Measurements from ENCODE around the gene MT1A.

MT1A gene

DNA sequence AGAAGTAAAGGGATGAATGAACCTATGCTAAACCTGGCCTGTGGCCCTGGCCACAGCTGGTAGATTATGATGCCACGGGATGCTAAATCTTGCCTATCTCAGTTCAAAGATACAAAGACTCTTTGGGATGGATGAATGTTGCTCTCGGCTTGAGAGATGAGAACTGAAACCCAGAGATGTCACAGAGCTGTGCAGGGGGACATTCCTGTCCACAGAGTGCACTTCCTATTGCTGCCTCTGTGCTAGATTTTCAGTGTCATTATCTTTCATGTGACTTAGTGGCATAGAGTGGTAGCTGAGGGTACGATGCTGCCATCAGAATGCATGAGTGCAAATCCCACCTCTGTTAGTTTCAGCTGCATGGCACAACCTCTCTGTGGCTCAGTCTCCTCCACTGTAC lies 8.3 kb upstream of the MT1A start:
- TF ChIP-seq MYC (IDR thresholded peaks at IDR 0.05; ENCODE audit: low read depth, low read length), result no peak
- TF ChIP-seq, protein P1, sequence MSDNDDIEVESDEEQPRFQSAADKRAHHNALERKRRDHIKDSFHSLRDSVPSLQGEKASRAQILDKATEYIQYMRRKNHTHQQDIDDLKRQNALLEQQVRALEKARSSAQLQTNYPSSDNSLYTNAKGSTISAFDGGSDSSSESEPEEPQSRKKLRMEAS (IDR thresholded peaks at IDR 0.05; ENCODE audit: low read depth, low read length), result no peak
- TF ChIP-seq, protein P2, sequence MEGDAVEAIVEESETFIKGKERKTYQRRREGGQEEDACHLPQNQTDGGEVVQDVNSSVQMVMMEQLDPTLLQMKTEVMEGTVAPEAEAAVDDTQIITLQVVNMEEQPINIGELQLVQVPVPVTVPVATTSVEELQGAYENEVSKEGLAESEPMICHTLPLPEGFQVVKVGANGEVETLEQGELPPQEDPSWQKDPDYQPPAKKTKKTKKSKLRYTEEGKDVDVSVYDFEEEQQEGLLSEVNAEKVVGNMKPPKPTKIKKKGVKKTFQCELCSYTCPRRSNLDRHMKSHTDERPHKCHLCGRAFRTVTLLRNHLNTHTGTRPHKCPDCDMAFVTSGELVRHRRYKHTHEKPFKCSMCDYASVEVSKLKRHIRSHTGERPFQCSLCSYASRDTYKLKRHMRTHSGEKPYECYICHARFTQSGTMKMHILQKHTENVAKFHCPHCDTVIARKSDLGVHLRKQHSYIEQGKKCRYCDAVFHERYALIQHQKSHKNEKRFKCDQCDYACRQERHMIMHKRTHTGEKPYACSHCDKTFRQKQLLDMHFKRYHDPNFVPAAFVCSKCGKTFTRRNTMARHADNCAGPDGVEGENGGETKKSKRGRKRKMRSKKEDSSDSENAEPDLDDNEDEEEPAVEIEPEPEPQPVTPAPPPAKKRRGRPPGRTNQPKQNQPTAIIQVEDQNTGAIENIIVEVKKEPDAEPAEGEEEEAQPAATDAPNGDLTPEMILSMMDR (IDR thresholded peaks at IDR 0.05; ENCODE audit: low read depth, low read length), result no peak
- TF ChIP-seq POLR2A (IDR thresholded peaks at IDR 0.05; ENCODE audit: extremely low read depth, insufficient read length), result no peak
- DNase-seq (ENCODE audit: low read depth), result no peak
- no peak overlapping the region for H3K4me3 ChIP-seq (ENCODE audit: low read depth, low read length)

DNA sequence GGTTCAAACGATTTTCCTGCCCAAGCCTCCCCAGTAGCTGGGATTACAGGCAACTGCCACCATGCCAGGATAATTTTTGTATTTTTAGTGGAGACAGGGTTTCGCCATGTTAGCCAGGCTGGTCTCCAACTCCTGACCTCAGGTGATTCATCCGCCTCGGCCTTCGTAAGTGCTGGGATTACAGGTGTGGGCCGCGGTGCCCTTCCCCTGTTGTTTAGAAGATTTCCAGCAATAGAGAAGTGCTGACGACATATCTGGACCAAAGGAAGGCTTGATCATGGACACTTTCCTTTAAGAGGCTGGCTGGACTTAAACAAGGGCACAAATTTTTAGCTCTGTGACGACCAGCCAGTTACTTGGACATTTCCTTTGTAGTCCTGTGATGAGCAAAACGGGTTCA lies 7.3 kb upstream of the MT1A start:
- no peak overlapping the region for H3K4me3 ChIP-seq (ENCODE audit: low read depth, low read length)
- TF ChIP-seq, protein P1 (IDR thresholded peaks at IDR 0.05; ENCODE audit: low read depth, low read length), result no peak
- no peak for TF ChIP-seq MYC (IDR thresholded peaks at IDR 0.05; ENCODE audit: low read depth, low read length)
- TF ChIP-seq, protein P2 (IDR thresholded peaks at IDR 0.05; ENCODE audit: low read depth, low read length), result no peak
- TF ChIP-seq POLR2A (IDR thresholded peaks at IDR 0.05; ENCODE audit: extremely low read depth, insufficient read length), result no peak
- DNase-seq (ENCODE audit: low read depth), result no peak

DNA sequence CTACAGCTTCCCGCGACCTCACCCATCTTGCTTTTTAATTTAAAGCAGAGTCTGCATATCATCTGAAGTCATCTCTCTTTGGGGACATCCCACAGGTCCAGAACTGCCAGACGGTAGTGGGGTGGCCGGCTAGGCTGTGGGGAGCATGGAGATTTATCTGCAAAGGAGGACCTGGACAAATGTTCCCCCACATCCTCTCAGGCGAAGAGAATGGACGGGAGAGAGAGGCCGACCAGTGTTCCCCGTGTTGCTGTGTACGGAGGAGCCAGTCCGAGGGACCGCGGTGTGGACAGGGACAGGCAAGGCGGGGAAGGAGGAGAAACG lies 6.7 kb upstream of the MT1A start:
- DNase-seq (ENCODE audit: low read depth), result no peak
- TF ChIP-seq, protein P2 (IDR thresholded peaks at IDR 0.05; ENCODE audit: low read depth, low read length), result no peak
- TF ChIP-seq, protein P1 (IDR thresholded peaks at IDR 0.05; ENCODE audit: low read depth, low read length), result no peak
- TF ChIP-seq POLR2A (IDR thresholded peaks at IDR 0.05; ENCODE audit: extremely low read depth, insufficient read length) (no peak), MYC (IDR thresholded peaks at IDR 0.05; ENCODE audit: low read depth, low read length) (no peak)

DNA sequence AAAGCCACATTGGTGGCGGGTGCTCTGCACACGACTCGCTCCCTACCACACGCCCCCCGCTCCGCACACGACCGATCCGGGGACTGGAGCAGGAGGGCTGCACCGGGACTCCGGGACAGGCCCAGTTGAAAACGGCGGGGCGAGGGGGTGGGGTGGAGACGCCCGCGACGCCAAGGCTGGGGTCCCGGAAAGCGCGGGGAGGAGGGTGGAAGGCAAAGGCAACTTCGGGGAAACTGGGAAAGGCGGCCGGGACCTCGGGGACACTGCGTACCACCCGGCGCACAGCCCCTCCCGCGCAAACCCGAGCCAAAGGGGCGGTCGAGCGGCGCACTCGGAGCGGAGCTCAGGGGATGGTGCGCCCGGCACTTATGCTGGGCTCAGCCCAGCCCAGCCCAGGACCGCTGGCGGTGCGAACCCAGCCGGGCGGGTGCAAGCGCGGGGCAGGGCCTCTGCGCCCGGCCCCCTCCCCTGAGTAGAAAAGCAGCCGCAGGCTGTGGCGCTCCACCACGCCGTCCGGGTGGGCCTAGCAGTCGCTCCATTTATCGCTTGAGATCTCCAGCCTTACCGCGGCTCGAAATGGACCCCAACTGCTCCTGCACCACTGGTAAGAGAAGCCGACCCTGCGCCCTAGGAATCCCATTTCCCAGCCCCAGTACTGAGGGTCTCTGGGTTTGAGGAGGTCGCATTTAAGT lies 6.2 kb upstream of the MT1A start, which contains the start of gene MT1M:
MT1M (plus strand) TSS at position 504 of the 692 bp plus-strand sequence; CDS start at position 577, 73 bp downstream.
- H3K4me3 ChIP-seq (ENCODE audit: low read depth, low read length), result no peak within 1 kb of the TSS
- TF ChIP-seq, protein P1 (IDR thresholded peaks at IDR 0.05; ENCODE audit: low read depth, low read length), result no peak
- TF ChIP-seq POLR2A (IDR thresholded peaks at IDR 0.05; ENCODE audit: extremely low read depth, insufficient read length) (no peak), MYC (IDR thresholded peaks at IDR 0.05; ENCODE audit: low read depth, low read length) (no peak)
- TF ChIP-seq, protein P2 (IDR thresholded peaks at IDR 0.05; ENCODE audit: low read depth, low read length), result no peak
- no peak for DNase-seq (ENCODE audit: low read depth)

More for the DNA sequence above, 6.7 kb upstream of the MT1A start:
- no peak overlapping the region for H3K4me3 ChIP-seq (ENCODE audit: low read depth, low read length)

DNA sequence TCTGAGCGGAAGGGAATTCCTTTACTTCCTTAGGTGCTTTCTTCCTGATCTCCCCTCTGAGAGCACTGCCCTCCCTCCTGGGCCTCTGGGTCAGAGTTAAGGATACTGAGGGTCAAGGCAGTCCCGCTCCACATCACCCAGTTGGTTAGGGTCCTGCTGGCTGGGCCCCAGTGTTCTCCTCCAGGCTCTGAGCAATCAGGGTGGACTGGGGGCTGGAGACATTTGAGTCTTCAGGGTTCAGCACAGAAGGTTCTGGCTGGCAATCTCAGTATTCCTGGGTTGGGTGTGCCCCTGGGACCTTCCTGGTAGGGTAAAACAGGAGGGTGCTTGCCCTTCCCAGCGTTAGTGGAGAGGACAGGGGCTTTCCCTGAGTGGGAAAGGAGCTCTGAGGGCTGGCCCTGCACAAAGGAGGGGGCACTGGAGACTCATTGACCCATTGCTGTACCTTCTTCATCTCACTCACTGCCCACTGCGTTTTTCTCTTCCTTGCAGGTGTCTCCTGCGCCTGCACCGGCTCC lies 5.6 kb upstream of the MT1A start:
- TF ChIP-seq MYC (IDR thresholded peaks at IDR 0.05; ENCODE audit: low read depth, low read length) (no peak), POLR2A (IDR thresholded peaks at IDR 0.05; ENCODE audit: extremely low read depth, insufficient read length) (no peak)
- TF ChIP-seq, protein P1 (IDR thresholded peaks at IDR 0.05; ENCODE audit: low read depth, low read length), result no peak
- TF ChIP-seq, protein P2 (IDR thresholded peaks at IDR 0.05; ENCODE audit: low read depth, low read length), result no peak
- H3K4me3 ChIP-seq (ENCODE audit: low read depth, low read length), result no peak overlapping the region

More for the DNA sequence above, 5.6 kb upstream of the MT1A start:
- DNase-seq (ENCODE audit: low read depth), result no peak
